Putamen (tissue), 1 donor: Measurements from ENCODE around the gene DHRSX.
"Not testable (repeated sequence)": the region's sequence is repeated elsewhere in the genome, so short reads cannot be mapped to it uniquely, and the experiment has no call there.

Experiments
- DNase-seq: peaks from one replicate; pipeline ENCODE4 v3.0.0-alpha.2; 2016; ENCODE audit warnings: low spot score

DHRSX gene

GRCh38 chrX:2474963-2475726 lies 25.6 kb downstream of the DHRSX start:
- DNase-seq, result no peak

- no peak for DNase-seq
Measured at GRCh38 chrX:2474280-2474962, 26.4 kb downstream of the DHRSX start.

DNA sequence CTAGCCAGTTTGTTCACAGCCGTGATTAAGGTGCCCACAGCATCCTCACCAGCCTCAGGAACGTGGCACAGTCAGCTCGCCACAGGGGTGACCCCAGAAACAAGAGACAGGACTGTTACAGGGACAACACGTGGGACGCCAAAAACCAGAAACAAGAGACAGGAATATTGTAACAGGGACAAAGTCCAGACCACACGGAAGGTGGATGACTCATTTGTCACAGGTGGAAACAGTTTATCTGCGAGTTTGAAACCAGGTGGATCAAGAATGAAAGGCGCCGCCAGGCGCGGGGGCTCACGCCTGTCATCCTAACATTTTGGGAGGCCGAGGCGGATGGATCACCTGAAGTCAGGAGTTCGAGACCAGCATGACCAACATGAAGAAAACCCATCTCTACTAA lies 27.7 kb downstream of the DHRSX start:
- not testable (repeated sequence) for DNase-seq

DNA sequence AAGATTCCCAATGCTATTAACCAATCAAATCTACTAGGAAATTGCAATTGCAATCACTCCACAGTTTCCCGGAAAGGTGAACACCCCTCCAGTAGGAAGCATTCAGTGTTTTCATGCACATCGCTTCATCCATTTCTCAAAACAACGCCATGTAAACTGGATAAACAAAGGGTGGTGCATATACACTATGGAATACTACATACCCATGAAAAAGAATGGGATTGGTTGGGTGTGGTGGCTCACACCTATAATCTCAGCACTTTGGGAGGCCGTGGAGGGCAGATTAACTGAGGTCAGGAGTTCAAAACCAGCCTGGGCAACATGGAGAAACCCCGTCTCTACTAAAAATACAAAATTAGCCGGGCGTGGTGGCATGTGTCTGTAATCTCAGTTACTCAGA lies 29.1 kb downstream of the DHRSX start:
- no peak for DNase-seq

- DNase-seq, result not testable (repeated sequence)
Measured at GRCh38 chrX:2471126-2471525, 29.6 kb downstream of the DHRSX start.

DNA sequence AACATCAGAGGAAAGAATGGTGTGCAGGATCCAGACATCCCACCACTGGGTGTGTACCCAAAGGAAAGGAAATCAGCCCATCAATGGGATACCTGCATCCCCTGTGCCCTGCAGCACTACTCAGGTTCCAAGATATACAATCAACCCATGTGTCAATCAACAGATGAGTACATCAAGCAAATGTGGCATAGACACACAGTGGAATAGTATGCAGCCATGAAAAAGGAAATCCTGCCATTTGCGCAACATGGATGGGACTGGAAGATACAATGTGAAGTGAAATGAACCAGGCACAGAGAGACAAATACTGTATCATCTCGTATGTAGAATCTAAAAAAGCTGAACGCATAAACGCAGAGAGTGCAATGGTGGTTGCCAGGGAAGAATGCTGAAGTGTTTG lies 30.9 kb downstream of the DHRSX start:
- DNase-seq, result not testable (repeated sequence)

GRCh38 chrX:2469196-2469685 lies 31.5 kb downstream of the DHRSX start:
- no peak for DNase-seq

DNA sequence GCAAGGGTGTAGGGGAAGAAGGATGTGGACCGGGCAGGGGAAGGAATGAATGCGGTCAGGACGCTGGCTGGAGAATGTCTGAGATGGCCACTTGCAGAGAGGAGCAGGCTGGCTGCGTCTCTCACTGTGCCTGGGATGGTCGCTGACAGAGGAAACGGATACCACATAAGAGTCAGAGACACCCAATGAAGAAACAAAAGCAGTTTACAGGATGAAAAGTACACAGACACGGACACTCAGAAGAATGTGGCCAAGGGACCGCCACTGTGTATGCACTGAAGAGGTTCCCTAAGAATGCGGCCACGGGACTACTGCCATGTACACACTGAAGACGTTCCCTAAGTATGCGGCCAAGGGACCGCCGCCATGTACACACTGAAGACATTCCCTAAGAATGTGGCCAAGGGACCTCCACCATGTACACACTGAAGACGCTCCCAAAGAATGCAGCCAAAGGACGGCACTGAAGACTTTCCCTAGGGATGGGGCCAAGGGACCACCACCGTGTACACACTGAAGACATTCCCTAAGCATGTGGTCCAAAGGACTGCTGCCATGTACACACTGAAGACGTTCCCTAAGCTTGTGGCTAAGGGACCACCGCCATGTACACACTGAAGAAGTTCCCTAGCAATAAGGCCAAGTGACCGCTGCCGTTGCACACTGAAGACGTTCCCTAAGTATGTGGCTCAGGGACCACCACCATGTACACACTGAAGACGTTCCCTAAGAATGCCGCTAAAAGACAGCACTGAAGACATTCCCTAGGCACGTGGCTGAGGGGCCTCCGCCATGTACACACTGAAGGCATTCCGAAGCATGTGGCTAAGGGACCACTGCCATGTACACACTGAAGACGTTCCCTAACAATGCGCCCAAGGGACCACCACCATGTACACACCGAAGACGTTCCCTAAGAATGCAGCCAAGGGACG lies 32.2 kb downstream of the DHRSX start:
- no peak for DNase-seq

DNA sequence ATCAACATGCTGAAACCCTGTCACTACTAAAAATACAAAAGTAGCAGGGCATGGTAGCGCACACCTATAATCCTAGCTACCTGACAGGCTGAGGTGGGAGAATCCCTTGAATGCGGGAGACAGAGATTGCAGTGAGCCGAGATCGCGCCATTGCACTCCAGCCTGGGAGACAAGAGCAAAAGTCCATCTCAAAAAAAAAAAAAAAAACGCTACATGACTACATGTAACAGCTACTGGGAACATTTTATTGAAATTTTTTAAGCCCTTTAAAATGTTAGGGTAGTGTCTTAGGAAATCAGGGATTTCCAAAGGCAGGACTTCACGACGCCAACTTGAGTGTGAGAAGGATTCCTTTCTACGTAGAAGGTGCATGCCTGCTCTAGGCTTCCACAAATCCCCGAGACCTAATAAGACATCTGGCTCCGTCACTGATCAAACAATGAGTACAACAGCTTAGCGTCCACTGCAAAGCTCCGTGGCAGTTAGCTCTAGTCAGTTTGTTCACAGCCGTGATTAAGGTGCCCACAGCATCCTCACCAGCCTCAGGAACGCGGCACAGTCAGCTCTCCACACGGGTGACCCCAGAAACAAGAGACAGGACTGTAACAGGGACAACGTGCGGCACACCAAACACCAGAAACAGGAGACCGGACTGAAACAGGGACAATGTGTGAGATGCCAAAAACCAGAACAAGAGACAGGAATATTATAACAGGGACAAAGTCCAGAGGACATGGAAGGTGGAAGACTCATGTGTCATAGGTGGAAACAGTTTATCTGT lies 33.7 kb downstream of the DHRSX start:
- no peak for DNase-seq

DNA sequence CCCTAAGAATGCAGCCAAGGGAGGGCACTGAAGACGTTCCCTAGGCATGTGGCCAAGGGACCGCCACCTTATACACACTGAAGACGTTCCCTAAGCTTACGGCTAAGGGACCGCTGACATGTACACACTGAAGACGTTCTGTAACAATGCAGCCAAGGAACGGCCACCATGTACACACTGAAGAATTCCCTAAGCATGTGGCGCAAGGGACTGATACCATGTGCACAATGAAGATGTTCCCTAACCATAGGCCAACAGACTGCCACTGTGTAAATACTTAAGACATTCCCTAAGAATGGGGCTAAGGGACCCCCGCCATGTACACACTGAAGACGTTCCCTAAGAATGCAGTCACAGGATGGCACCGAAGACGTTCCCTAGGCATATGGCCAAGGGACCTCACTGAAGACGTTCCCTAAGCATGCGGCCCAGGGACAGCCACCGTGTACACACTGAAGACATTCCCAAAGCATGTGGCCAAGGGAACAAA lies 36.1 kb downstream of the DHRSX start:
- no peak for DNase-seq

- no peak for DNase-seq
Measured at GRCh38 chrX:2463973-2464676, 36.7 kb downstream of the DHRSX start.

DNA sequence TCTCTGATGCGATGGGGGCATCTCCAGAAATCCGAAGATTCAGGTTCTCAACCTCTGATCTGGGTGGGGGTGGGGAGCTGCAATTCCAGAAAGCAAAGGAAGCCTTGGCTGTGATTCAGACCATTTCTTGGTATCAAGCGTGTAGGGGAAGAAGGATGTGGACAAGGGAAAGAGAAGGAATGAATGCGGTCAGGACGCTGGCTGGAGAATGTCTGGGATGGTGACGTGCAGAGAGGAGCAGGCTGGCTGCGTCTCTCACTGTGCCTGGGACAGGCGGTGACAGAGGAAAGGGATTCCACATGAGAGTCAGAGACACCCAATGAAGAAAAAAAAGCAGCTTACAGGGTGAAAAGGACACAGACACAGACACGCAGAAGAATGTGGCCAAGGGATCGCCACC lies 37.3 kb downstream of the DHRSX start:
- DNase-seq, result not testable (repeated sequence)

DNA sequence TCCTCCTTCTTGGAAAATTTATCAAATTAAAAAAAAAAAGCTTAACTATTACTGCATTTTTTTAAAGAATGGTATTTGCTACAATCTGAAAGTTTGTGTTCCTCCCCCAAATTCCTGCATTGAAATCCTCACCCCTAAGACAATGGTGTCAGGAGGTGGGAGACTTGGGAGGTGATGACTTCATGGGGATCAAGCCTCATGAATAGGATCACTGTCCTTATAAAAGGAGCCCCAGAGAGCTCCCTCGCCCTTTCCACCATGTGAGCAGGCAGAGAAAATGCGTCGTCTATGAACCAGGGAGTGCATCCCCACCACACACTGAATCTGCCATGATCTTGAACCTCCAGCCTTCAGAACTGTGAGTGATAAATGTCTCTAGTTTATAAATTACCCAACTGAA lies 38.0 kb downstream of the DHRSX start:
- DNase-seq, result peak; percentile 6

- no peak for DNase-seq
Measured at GRCh38 chrX:2462074-2462473, 38.7 kb downstream of the DHRSX start.

DNA sequence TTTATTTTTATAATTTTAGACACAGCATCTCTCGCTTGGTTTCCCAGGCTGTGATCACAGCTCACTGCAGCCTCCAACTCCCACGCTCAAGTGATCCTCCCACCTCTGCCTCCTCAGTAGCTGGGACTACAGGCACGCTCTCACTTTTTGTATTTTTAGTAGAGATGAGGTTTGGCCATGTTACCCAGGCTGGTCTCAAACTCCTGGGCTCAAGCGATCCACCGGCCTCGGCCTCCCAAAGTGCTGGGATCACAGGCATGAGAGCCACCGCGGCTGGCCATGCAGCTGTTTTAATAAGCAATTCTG lies 39.1 kb downstream of the DHRSX start:
- DNase-seq, result no peak

- not testable (repeated sequence) for DNase-seq
Measured at GRCh38 chrX:2460821-2461710, 39.7 kb downstream of the DHRSX start.

- not testable (repeated sequence) for DNase-seq
Measured at GRCh38 chrX:2460048-2460447, 40.7 kb downstream of the DHRSX start.

- no peak for DNase-seq
Measured at GRCh38 chrX:2458309-2458708, 42.5 kb downstream of the DHRSX start.

- DNase-seq, result no peak
Measured at GRCh38 chrX:2457289-2458133, 43.3 kb downstream of the DHRSX start.
